Endothelial cell of umbilical vein (primary cell): ENCODE measurements around the gene LMO1. TPM values are rescaled to one million over a fixed set of nuclear protein-coding genes. Genes with fewer than 3 reads are reported as not detected.

Source experiments
- BruUV-seq: library from RNA; stranded (reverse); fragments of 400-500 nt; replicated peaks from 2 replicates; lab custom pipeline; 2021; lab: Mats Ljungman, UMichigan
- CTCF ChIA-PET: fragments of 300-600, 350-600 bp; sonication (Branson Sonifier 250); formaldehyde crosslinking; loops from one replicate; lab custom pipeline; 2021; ENCODE audit warnings: antibody characterized with exemption, inconsistent platforms; lab: Charles Lee
- POLR2A ChIA-PET: fragments of 300-600, 350-600 bp; sonication (Branson Sonifier 250); formaldehyde crosslinking; loops from one replicate; lab custom pipeline; 2021; ENCODE audit warnings: antibody characterized with exemption, inconsistent platforms; lab: Charles Lee
- DNase-seq: peaks from one replicate; pipeline ENCODE4 v3.0.0-alpha.2; 2011; ENCODE audit warnings: low read depth, low spot score
- FAIRE-seq: peaks from 2 replicates; lab custom pipeline; 2011; peaks lifted over from hg19 to GRCh38; lab: Jason Lieb, UNC
- H2AFZ ChIP-seq: 2 replicates; pipeline ENCODE4 v1.6.0; 2012; ENCODE audit warnings: low read depth, low read length, control low read depth, inconsistent platforms
- H3K27ac ChIP-seq: 2 replicates; pipeline ENCODE4 v1.5.1; 2011; ENCODE audit warnings: low read depth, mild to moderate bottlenecking, control low read depth, low read length, moderate library complexity; ENCODE audit not compliant: insufficient read depth
- H3K27me3 ChIP-seq, 2 experiments: 2 replicates each; pipeline versions ENCODE4 v1.6.0 to v1.6.1; 2011; ENCODE audit warnings: low read length in 2 of 2, mixed read lengths in 1 of 2; ENCODE audit not compliant: control insufficient read depth in 2 of 2, insufficient read depth in 2 of 2
- H3K36me3 ChIP-seq, 2 experiments: 2 replicates in 1 of 2; 3 replicates in 1 of 2; pipeline ENCODE4 v1.5.1; 2011; ENCODE audit warnings: low read length in 2 of 2, mild to moderate bottlenecking in 1 of 2, moderate library complexity in 1 of 2; ENCODE audit not compliant: control insufficient read depth in 2 of 2, insufficient read depth in 2 of 2; ENCODE audit errors: extremely low read depth in 1 of 2
- H3K4me1 ChIP-seq: 3 replicates; pipeline ENCODE4 v1.5.1; 2011; ENCODE audit warnings: mild to moderate bottlenecking, low read length; ENCODE audit not compliant: control insufficient read depth, insufficient read depth; ENCODE audit errors: extremely low read depth
- H3K4me2 ChIP-seq: 2 replicates; pipeline ENCODE4 v1.6.1; 2011; ENCODE audit warnings: low read length, control low read depth, mixed read lengths; ENCODE audit not compliant: insufficient read depth
- H3K4me3 ChIP-seq, 3 experiments: fragments of 200-600 bp in 1 of 3; sonication (generic), shearing (Covaris generic) in 1 of 3; replicated peaks in 1 of 3; 2 replicates each; pipeline ENCODE4 v1.5.1; 2011 to 2016; ENCODE audit warnings: control low read depth in 3 of 3, low read length in 3 of 3, mild to moderate bottlenecking in 2 of 3, inconsistent platforms in 1 of 3, low read depth in 1 of 3, moderate library complexity in 1 of 3; ENCODE audit not compliant: insufficient read depth in 1 of 3
- H3K79me2 ChIP-seq: 2 replicates; pipeline ENCODE4 v1.6.0; 2012; ENCODE audit warnings: low read length, inconsistent platforms; ENCODE audit not compliant: control insufficient read depth, insufficient read depth
- H3K9ac ChIP-seq: replicated peaks from 2 replicates; pipeline ENCODE3; 2011; ENCODE audit warnings: low read length, control low read depth; ENCODE audit not compliant: insufficient read depth; ENCODE audit errors: extremely low read depth
- H3K9me1 ChIP-seq: replicated peaks from 3 replicates; pipeline ENCODE4 v1.6.0; 2011; ENCODE audit warnings: mild to moderate bottlenecking, low read length; ENCODE audit not compliant: control insufficient read depth, insufficient read depth; ENCODE audit errors: extremely low read depth
- H3K9me3 ChIP-seq: replicated peaks from 2 replicates; pipeline ENCODE4 v1.5.1; 2012; ENCODE audit warnings: low read length, inconsistent platforms; ENCODE audit not compliant: control insufficient read depth, insufficient read depth
- H4K20me1 ChIP-seq: replicated peaks from 2 replicates; pipeline ENCODE3; 2011; ENCODE audit warnings: mild to moderate bottlenecking, low read length; ENCODE audit not compliant: control insufficient read depth, insufficient read depth; ENCODE audit errors: extremely low read depth
- EZH2 ChIP-seq: IDR thresholded peaks from 2 replicates; pipeline ENCODE4 v1.6.1; 2012; ENCODE audit warnings: borderline replicate concordance, low read depth, mild to moderate bottlenecking, moderate library complexity, low read length, inconsistent platforms; ENCODE audit not compliant: severe bottlenecking
- FOS ChIP-seq: IDR thresholded peaks from 2 replicates; pipeline ENCODE4 v1.6.1; 2011; ENCODE audit warnings: mild to moderate bottlenecking, low read length, moderate library complexity, borderline replicate concordance; ENCODE audit not compliant: insufficient read depth
- GATA2 ChIP-seq: IDR thresholded peaks from 2 replicates; pipeline ENCODE4 v1.7.0; 2011; ENCODE audit warnings: low read depth, mild to moderate bottlenecking, moderate library complexity, mixed read lengths, low read length; ENCODE audit not compliant: insufficient read length, insufficient read depth
- JUN ChIP-seq: IDR thresholded peaks from 2 replicates; pipeline ENCODE4 v1.6.1; 2011; ENCODE audit warnings: borderline replicate concordance, low read depth; ENCODE audit not compliant: insufficient read length, insufficient read depth
- MYC ChIP-seq: IDR thresholded peaks from one replicate; pipeline ENCODE4 v1.6.1; 2011; ENCODE audit warnings: mild to moderate bottlenecking, low read depth, low read length
- POLR2A ChIP-seq: IDR thresholded peaks from 2 replicates; pipeline ENCODE4 v1.6.1; 2012; ENCODE audit warnings: low read depth, mild to moderate bottlenecking, control low read depth, low read length
- POLR2AphosphoS5 ChIP-seq: IDR thresholded peaks from 2 replicates; pipeline ENCODE4 v1.6.1; 2012; ENCODE audit warnings: low read depth, mild to moderate bottlenecking, control low read depth, low read length, moderate library complexity; ENCODE audit not compliant: insufficient read depth
- dilution Hi-C: fragments of 300-500 bp; cut with MboI; formaldehyde crosslinking; loops from one replicate; pipeline ENCODE4 v1.15.0; 2019; ENCODE audit warnings: low sequenced_read_pairs; ENCODE audit not compliant: extremely low pct_ligation_motif_present
- intact Hi-C: fragments of 100-400 bp; cut with micrococcal nuclease; formaldehyde crosslinking; loops from one replicate; pipeline ENCODE4 v1.10.0; 2022
- polyA plus RNA-seq, 4 experiments: library from polyadenylated mRNA; depleted of rRNA in 3 of 4; stranded (reverse) in 3 of 4; unstranded in 1 of 4; fragments of >200 nt; gene quantifications; 2 replicates each; pipeline versions ENCODE4 v1.2.1 to v1.2.3, GENCODE V29; 2011 to 2012; ENCODE audit warnings: missing spikeins in 1 of 4
- total RNA-seq: library from RNA; stranded (reverse); gene quantifications from 2 replicates; pipeline ENCODE4 v1.2.3, GENCODE V29; 2021
- TF ChIP-seq, protein P1 (sequence below): IDR thresholded peaks from 2 replicates; pipeline ENCODE4 v1.6.1; 2011; ENCODE audit not compliant: insufficient read depth, insufficient read length
- TF ChIP-seq, protein P2 (sequence below), 2 donors: IDR thresholded peaks; 1 replicate in 1 of 2; 2 replicates in 1 of 2; pipeline ENCODE4 v1.5.1; 2011; ENCODE audit warnings: low read length in 2 of 2, mild to moderate bottlenecking in 2 of 2, moderate library complexity in 2 of 2, control low read depth in 1 of 2, inconsistent platforms in 1 of 2, low read depth in 1 of 2; ENCODE audit not compliant: insufficient read depth in 1 of 2; ENCODE audit errors: extremely low read depth in 1 of 2

LMO1 gene
- total and polyA plus RNA-seq, 2 donors (not counting 3 experiments of a cell fraction or from before 2014, with no cell fraction given): not detected

GRCh38 chr11:8277691-8278090 lies 14.0 kb upstream of the LMO1 start:
- Histone ChIP-seq H3K27ac (no peak overlapping the region), H3K9me3 (no peaks in the 10 kb centered on the region), H2AFZ (no peak overlapping the region), H3K4me3 (no peak overlapping the region), H4K20me1 (no peaks in the 10 kb centered on the region), H3K9me1 (no peaks in the 10 kb centered on the region), H3K4me2 (no peak overlapping the region), H3K27me3 (peaks cover 6 to 30% of the 10 kb centered on the region in 2 experiments), H3K4me1 (peaks cover 9% of the 10 kb centered on the region), H3K36me3 (no peaks in the 10 kb centered on the region), H3K9ac (no peak overlapping the region), H3K79me2 (no peaks in the 10 kb centered on the region)
- TF ChIP-seq MYC (no peak), POLR2A (no peak), GATA2 (no peak), JUN (no peak), POLR2AphosphoS5 (no peak), FOS (no peak), EZH2 (no peak)
- TF ChIP-seq, protein P1, sequence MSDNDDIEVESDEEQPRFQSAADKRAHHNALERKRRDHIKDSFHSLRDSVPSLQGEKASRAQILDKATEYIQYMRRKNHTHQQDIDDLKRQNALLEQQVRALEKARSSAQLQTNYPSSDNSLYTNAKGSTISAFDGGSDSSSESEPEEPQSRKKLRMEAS: no peak
- TF ChIP-seq, protein P2, sequence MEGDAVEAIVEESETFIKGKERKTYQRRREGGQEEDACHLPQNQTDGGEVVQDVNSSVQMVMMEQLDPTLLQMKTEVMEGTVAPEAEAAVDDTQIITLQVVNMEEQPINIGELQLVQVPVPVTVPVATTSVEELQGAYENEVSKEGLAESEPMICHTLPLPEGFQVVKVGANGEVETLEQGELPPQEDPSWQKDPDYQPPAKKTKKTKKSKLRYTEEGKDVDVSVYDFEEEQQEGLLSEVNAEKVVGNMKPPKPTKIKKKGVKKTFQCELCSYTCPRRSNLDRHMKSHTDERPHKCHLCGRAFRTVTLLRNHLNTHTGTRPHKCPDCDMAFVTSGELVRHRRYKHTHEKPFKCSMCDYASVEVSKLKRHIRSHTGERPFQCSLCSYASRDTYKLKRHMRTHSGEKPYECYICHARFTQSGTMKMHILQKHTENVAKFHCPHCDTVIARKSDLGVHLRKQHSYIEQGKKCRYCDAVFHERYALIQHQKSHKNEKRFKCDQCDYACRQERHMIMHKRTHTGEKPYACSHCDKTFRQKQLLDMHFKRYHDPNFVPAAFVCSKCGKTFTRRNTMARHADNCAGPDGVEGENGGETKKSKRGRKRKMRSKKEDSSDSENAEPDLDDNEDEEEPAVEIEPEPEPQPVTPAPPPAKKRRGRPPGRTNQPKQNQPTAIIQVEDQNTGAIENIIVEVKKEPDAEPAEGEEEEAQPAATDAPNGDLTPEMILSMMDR (IDR thresholded peaks at IDR 0.05; ENCODE audit: extremely low read depth in 1 of 2, insufficient read depth in 1 of 2, low read depth in 1 of 2, low read length in 2 of 2): no peak
- FAIRE-seq: no peak
- dilution Hi-C loops (no loop called here), intact Hi-C loops (no loop called here)
- CTCF ChIA-PET: interaction anchor here (1.3 to 3.5 kb wide), 2 partner anchors 14 to 271 kb away, joined by 3 to 26 read pairs; partner anchors contain the start of gene LMO1
- BruUV-seq: no TSS peak
- DNase-seq: no peak
- POLR2A ChIA-PET: no interaction called here
